Smooth muscle cell of bladder (primary cell): ENCODE data around the gene XPNPEP3. TPM values are rescaled to one million over a fixed set of nuclear protein-coding genes. Genes with fewer than 3 reads are reported as not detected.

Experiments
- total RNA-seq: library from RNA; depleted of rRNA; stranded (reverse); fragments of >200 nt; gene quantifications from 2 replicates; pipeline ENCODE4 v1.2.3, GENCODE V29; 2014

The XPNPEP3 gene
- total RNA-seq: 5.4 and 7.0 TPM in 2 replicates

DNA sequence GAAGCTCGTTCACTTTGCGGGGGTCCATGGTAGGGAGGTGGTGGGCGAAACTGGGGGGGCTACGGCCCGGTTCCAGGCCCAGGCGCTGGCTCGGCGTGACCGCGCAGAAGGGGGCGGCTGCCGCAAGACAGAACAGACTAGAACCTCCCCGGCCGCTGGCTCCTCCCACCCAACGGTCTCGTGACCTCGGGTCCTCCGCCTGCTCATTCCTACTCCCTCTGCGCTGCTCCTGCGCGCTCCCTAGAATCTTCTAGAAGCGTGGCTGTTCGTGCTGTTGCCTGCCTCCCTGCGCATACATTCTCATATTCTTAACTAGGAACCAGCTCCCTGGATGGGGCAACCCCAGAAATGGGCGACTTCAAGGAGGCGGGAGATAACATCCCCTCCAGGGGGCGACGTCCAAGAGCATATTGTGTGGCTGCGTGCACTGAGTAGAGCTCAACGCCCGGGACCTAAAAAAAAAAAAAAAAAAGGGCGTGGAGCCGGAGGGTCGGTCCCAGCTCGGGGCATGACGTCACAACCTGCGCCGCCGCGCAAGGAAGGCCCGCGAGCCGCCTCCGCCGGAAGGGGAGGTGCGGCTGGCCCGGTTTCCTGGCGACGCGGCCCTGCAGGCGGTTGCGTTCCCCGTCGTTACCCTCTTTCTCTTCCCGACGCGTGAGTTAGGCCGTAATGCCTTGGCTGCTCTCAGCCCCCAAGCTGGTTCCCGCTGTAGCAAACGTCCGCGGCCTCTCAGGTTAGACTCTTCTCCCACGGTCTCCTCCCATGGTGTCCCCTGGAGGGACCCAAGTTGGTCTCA, at the start of gene XPNPEP3, which contains the start of gene ST13:
XPNPEP3 (plus strand) TSS at position 636 of the 796 bp plus-strand sequence; CDS start at position 670, 34 bp downstream.
ST13 (minus strand) TSS at position 127 of the 796 bp plus-strand sequence; CDS start at position 28, 99 bp downstream.

DNA sequence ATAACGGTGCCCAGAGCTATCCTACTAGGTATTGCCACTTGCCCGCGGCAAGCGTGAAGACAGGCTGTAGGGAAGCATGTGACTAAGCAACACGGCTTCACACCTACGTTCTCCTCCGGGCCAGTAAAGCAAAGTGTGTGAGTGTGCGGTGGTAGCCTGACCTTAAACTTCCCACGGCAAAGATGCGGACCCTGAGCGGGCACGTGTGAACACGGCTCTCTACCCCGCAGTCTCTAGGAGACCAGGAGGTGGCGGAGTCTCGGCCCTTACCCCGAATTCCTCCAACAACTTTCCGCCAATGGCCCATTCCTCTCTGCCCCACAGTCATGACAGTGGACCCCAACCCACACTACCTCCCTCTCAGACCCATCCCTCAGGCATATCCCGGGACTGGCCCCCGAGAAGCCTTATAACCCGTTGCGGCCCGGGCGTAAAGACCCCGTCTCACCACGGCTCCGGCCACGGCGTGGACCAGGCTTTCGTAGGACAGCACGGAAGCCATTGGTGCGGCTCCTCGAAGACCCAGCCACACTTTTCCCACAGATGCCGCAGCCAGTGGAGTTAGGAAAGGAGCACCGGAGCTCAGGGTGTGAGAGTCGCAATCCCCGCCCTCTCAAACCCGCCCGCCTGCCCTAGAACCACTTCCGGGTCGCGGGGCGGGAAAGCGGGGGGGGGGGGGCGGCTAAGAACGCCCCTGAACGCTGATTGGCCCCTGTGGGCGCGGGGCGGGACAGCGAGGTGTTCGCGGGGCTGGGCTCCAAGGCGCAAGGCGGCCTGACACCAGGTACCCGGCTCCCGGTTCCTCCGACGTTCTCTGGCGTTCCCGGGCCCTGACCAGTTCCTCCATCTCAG, 38.0 kb upstream of the XPNPEP3 start, which contains the start of gene SLC25A17:
SLC25A17 (minus strand) TSS at position 600 of the 852 bp plus-strand sequence; CDS start at position 502, 98 bp downstream.

DNA sequence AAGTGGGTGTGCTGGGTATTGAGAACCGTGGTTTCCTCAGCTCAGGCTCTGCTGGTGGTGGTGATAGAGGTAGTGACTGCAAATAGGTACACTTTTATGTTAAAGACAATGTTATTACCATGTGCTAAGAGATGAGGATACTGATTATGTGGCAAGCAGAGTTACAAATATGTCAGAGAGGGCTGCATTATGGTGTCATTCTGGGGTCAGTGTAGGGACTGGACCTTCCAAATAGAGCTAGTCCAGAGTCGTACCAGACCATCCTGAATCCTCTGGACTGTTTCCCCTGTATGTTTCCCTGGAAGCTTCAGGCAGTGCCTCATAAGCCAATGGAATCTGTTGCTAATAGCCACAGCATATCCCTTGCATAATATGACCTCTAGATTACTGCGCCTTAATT, 5.1 kb downstream of the XPNPEP3 start, which contains the start of gene DNAJB7:
DNAJB7 (minus strand) TSS at position 101 of the 400 bp plus-strand sequence. CDS start 119 bp downstream, outside the sequence.

DNA sequence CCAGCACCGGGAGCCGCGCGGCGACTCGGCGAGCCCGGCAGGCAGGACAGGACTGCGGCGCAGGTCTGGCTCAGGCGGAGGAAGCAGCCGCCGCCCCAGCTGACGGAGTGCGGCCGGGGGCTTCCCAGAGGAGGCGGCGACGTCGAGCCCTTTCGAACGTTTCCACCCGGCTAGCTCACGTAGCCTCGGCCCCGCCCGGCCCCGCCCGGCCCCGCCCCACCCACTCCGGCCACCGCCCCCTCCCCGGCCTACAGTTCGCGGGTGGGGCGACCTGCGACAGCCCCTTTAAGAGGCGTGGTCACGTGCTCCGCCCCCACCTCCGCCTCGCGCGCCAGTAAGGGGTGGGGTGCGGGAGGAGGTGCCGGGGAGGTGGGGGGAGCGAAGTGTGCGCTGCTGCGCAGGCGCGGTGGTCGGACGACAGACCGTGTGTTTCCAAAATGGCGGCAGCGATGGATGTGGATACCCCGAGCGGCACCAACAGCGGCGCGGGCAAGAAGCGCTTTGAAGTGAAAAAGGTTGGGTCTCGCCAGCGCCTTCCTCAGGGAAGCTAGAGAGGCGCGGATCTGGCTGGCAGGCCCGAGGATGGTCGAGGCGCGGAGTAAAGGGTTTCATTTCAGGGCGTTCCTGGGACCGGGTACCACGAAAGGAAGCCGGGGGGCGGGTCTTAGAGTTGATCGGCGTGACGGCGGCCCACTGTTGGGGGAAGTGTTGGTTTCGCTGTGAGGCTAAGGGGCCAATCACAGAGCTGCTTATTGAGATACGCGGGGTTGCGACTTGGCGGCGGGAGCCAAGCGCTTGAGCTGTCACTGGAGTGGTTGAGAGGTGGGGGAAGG, 94.2 kb downstream of the XPNPEP3 start, which contains the start of gene RBX1:
RBX1 (plus strand) TSS at position 417 of the 833 bp plus-strand sequence; CDS start at position 438, 21 bp downstream.

Other genes with a start within 250 kb of the XPNPEP3 start
- gene MRTFA, start 220.4 kb upstream of the XPNPEP3 start, total RNA-seq: 16.8 and 20.9 TPM in 2 replicates
- 1.00 and 2.4 TPM in 2 replicates for gene MCHR1, start 177.7 kb upstream of the XPNPEP3 start, total RNA-seq
- gene SLC25A17, start 37.8 kb upstream of the XPNPEP3 start, total RNA-seq: 12.5 and 13.3 TPM in 2 replicates
- gene ST13, start 509 bp upstream of the XPNPEP3 start, total RNA-seq: 268 and 309 TPM in 2 replicates
- not detected in 2 replicates for gene DNAJB7, start 5.0 kb downstream of the XPNPEP3 start, total RNA-seq
- 56.5 and 58.9 TPM in 2 replicates for gene RBX1, start 94.2 kb downstream of the XPNPEP3 start, total RNA-seq
- gene EP300, start 235.4 kb downstream of the XPNPEP3 start, total RNA-seq: 24.3 and 27.7 TPM in 2 replicates